Thoracic aorta (tissue), 2 donors: ENCODE measurements around the gene MYL5. TPM values are rescaled to one million over a fixed set of nuclear protein-coding genes. Genes with fewer than 3 reads are reported as not detected.

Source experiments
- ATAC-seq: fragments of 150-250 bp; one replicate; pipeline ENCODE4 v1.8.0; 2017; ENCODE audit warnings: low read depth; ENCODE audit not compliant: insufficient number of reproducible peaks, low FRiP score
- DNase-seq: peaks from one replicate; pipeline ENCODE4 v3.0.0-alpha.2; 2020; ENCODE audit warnings: low spot score
- H3K27ac ChIP-seq, 2 donors: fragments of 200-600 bp; sonication (generic); 1 replicate in 1 of 2; 2 replicates in 1 of 2; pipeline ENCODE4 v1.5.1; 2016; ENCODE audit warnings: mild to moderate bottlenecking in 2 of 2, moderate library complexity in 2 of 2
- H3K27me3 ChIP-seq: fragments of 200-600 bp; sonication (generic); replicated peaks from 2 replicates; pipeline ENCODE4 v1.6.0; 2016; ENCODE audit warnings: mild to moderate bottlenecking; ENCODE audit not compliant: insufficient read depth
- H3K36me3 ChIP-seq: fragments of 200-600 bp; sonication (generic); one replicate; pipeline ENCODE4 v1.5.1; 2016
- H3K4me1 ChIP-seq, 2 donors: fragments of 200-600 bp; sonication (generic); 1 replicate in 1 of 2; 2 replicates in 1 of 2; pipeline versions ENCODE4 v1.5.1 to v1.6.0; 2016; ENCODE audit warnings: low read depth in 2 of 2, mild to moderate bottlenecking in 1 of 2; ENCODE audit not compliant: control insufficient read depth in 1 of 2
- H3K4me3 ChIP-seq: fragments of 200-600 bp; sonication (generic); 2 replicates; pipeline ENCODE4 v1.5.1; 2016; ENCODE audit warnings: mild to moderate bottlenecking
- H3K9me3 ChIP-seq: fragments of 200-600 bp; sonication (generic); 2 replicates; pipeline ENCODE4 v1.5.1; 2016
- total RNA-seq, 2 donors: library from RNA; depleted of rRNA; stranded (reverse); fragments of >200 nt; gene quantifications; one replicate each; pipeline versions ENCODE4 v1.1.0 to v1.2.3, GENCODE V29; 2016
- TF ChIP-seq, protein P1 (sequence below): fragments of 200-600 bp; sonication (generic); IDR thresholded peaks from one replicate; pipeline ENCODE4 v1.5.1; 2019; ENCODE audit warnings: antibody characterized with exemption

Gene MYL5
- total RNA-seq, 2 donors from 2014 or later = 3.8 to 4.9 TPM

- Histone ChIP-seq H3K36me3 (peaks cover 5% of the 10 kb centered on the region), H3K9me3 (no peaks in the 10 kb centered on the region), H3K27ac (no peak overlapping the region), H3K27me3 (no peaks in the 10 kb centered on the region), H3K4me1 (no peaks in the 10 kb centered on the region), H3K4me3 (no peak overlapping the region)
- TF ChIP-seq, protein P1, sequence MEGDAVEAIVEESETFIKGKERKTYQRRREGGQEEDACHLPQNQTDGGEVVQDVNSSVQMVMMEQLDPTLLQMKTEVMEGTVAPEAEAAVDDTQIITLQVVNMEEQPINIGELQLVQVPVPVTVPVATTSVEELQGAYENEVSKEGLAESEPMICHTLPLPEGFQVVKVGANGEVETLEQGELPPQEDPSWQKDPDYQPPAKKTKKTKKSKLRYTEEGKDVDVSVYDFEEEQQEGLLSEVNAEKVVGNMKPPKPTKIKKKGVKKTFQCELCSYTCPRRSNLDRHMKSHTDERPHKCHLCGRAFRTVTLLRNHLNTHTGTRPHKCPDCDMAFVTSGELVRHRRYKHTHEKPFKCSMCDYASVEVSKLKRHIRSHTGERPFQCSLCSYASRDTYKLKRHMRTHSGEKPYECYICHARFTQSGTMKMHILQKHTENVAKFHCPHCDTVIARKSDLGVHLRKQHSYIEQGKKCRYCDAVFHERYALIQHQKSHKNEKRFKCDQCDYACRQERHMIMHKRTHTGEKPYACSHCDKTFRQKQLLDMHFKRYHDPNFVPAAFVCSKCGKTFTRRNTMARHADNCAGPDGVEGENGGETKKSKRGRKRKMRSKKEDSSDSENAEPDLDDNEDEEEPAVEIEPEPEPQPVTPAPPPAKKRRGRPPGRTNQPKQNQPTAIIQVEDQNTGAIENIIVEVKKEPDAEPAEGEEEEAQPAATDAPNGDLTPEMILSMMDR = no peak
- ATAC-seq = no peak
- no peak for DNase-seq
These were observed 47.9 kb downstream of the MYL5 start for GRCh38 chr4:722169-722725.

GRCh38 chr4:722851-723360, 48.6 kb downstream of the MYL5 start:
- ATAC-seq (no peak), DNase-seq (no peak)
- Histone ChIP-seq H3K36me3 (peaks cover 5% of the 10 kb centered on the region), H3K27me3 (no peaks in the 10 kb centered on the region), H3K9me3 (no peaks in the 10 kb centered on the region), H3K4me1 (no peaks in the 10 kb centered on the region), H3K27ac (no peak overlapping the region), H3K4me3 (no peak overlapping the region)
- TF ChIP-seq, protein P1 = no peak

GRCh38 chr4:723751-724530, 49.6 kb downstream of the MYL5 start:
- ATAC-seq = no peak
- no peaks in the 10 kb centered on the region for H3K9me3 ChIP-seq
- H3K4me3 ChIP-seq = no peak overlapping the region
- H3K27me3 ChIP-seq = no peaks in the 10 kb centered on the region
- H3K36me3 ChIP-seq = peaks cover 5% of the 10 kb centered on the region
- no peaks in the 10 kb centered on the region for H3K4me1 ChIP-seq
- DNase-seq = no peak
- H3K27ac ChIP-seq = no peak overlapping the region
- TF ChIP-seq, protein P1 = no peak

- DNase-seq (no peak), ATAC-seq (no peak)
- no peak overlapping the region for H3K4me3 ChIP-seq
- TF ChIP-seq, protein P1 = no peak
- H3K27me3 ChIP-seq = no peaks in the 10 kb centered on the region
- H3K36me3 ChIP-seq = peaks cover 13% of the 10 kb centered on the region
- no peaks in the 10 kb centered on the region for H3K9me3 ChIP-seq
- no peak overlapping the region for H3K27ac ChIP-seq
- no peaks in the 10 kb centered on the region for H3K4me1 ChIP-seq
These were observed 51.3 kb downstream of the MYL5 start for GRCh38 chr4:725391-726234.
